ENCODE measurements around the gene ALDH1A1.

DNA sequence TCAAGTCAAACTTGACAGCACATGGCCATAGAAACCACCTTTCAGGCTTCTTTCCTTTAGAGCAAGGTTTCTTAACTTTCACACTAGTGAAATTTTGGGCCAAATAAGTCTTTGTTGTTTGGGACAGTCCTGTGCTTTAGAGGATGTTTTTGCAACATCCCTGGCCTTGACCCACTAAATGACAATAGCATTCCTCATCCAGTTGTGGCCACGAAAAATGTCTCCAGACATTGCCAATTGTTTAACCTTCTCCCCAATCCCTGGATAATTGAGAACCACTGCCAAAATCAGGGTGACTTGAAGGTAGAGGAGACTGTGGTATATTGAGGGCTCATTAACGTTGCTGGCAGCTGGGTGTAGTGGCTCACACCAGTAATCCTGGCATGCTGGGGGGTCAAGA, 72.0 kb downstream of the ALDH1A1 start:
- TF ChIP-seq, protein P1, sequence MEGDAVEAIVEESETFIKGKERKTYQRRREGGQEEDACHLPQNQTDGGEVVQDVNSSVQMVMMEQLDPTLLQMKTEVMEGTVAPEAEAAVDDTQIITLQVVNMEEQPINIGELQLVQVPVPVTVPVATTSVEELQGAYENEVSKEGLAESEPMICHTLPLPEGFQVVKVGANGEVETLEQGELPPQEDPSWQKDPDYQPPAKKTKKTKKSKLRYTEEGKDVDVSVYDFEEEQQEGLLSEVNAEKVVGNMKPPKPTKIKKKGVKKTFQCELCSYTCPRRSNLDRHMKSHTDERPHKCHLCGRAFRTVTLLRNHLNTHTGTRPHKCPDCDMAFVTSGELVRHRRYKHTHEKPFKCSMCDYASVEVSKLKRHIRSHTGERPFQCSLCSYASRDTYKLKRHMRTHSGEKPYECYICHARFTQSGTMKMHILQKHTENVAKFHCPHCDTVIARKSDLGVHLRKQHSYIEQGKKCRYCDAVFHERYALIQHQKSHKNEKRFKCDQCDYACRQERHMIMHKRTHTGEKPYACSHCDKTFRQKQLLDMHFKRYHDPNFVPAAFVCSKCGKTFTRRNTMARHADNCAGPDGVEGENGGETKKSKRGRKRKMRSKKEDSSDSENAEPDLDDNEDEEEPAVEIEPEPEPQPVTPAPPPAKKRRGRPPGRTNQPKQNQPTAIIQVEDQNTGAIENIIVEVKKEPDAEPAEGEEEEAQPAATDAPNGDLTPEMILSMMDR (IDR thresholded peaks at IDR 0.05; ENCODE audit: low read depth, low read length): no peak
- no peak for TF ChIP-seq POLR2A (IDR thresholded peaks at IDR 0.05; ENCODE audit: extremely low read depth, insufficient read length)

Measured in NB4 (cell line).